ENCODE results near the gene GPR82. TPM values are rescaled to one million over a fixed set of nuclear protein-coding genes. Genes with fewer than 3 reads are reported as not detected.

Gene GPR82
- total RNA-seq, 1 experiment from 2014 or later: not detected

- no peak for TF ChIP-seq YY1 (IDR thresholded peaks at IDR 0.05; ENCODE audit: extremely low read depth, insufficient replicate concordance, low read depth, low read length)
These were observed 26.7 kb downstream of the GPR82 start (continued) for GRCh38 chrX:41750716-41751115.

- Histone ChIP-seq H3K4me3 (replicated peaks in 1 of 2; ENCODE audit: low read depth in 1 of 2, low read length in 2 of 2) (no peak overlapping the region), H3K9ac (ENCODE audit: low read length) (no peak overlapping the region), H3K79me2 (ENCODE audit: insufficient read depth, low read length) (no peaks in the 10 kb centered on the region), H3K27ac (ENCODE audit: low read depth, low read length) (no peak overlapping the region), H3K9me3 (ENCODE audit: control insufficient read depth in 1 of 2, insufficient read depth in 1 of 2, low read depth in 1 of 2, low read length in 2 of 2) (no peaks in the 10 kb centered on the region), H3K36me3 (ENCODE audit: control insufficient read depth in 1 of 2, insufficient read depth in 2 of 2, low read length in 2 of 2) (no peaks in the 10 kb centered on the region), H2AFZ (ENCODE audit: low read depth, low read length, poor library complexity, severe bottlenecking) (no peak overlapping the region), H3K4me2 (ENCODE audit: low read length) (no peak overlapping the region), H3K9me2 (ENCODE audit: insufficient read depth) (no peaks in the 10 kb centered on the region), H3K4me1 (ENCODE audit: control insufficient read depth in 1 of 2, insufficient read depth in 2 of 2, low read length in 2 of 2) (no peaks in the 10 kb centered on the region), H3K27me3 (ENCODE audit: insufficient read depth, low read length) (no peaks in the 10 kb centered on the region), H4K20me1 (ENCODE audit: insufficient read depth) (no peaks in the 10 kb centered on the region)
- intact Hi-C loops (cut with micrococcal nuclease): loop anchor here (10.0 kb wide), 1 partner anchor 484 kb away; no protein-coding TSS in a partner anchor
- DNase-seq (ENCODE audit: low read depth, low spot score) (no peak), ATAC-seq (no peak)
- POLR2A ChIA-PET: no interaction called here
- no TSS peak for BruUV-seq (replicated peaks)
- RAD21 ChIA-PET (ENCODE audit: low non-redundant PET in 1 of 2, low total read pairs in 2 of 2, uncharacterized antibody in 2 of 2, unreplicated experiment in 2 of 2): no interaction called here
- CTCF ChIA-PET: no interaction called here
- no peak for TF ChIP-seq REST (IDR thresholded peaks at IDR 0.05; ENCODE audit: low read depth)
- TF ChIP-seq ZBTB33 (IDR thresholded peaks at IDR 0.05; ENCODE audit: extremely low read depth, insufficient replicate concordance, low read length): no peak
- TF ChIP-seq ZFX (IDR thresholded peaks at IDR 0.05): no peak
- TF ChIP-seq FOSL1 (IDR thresholded peaks at IDR 0.05; ENCODE audit: low read depth): no peak
- TF ChIP-seq SRF (IDR thresholded peaks at IDR 0.05; ENCODE audit: low read depth): no peak
- no peak for TF ChIP-seq RAD21 (IDR thresholded peaks at IDR 0.05; ENCODE audit: low read depth)
- TF ChIP-seq EZH2 (IDR thresholded peaks at IDR 0.05): no peak
- no peak for TF ChIP-seq JUND (IDR thresholded peaks at IDR 0.05)
These were observed 34.4 kb downstream of the GPR82 start for GRCh38 chrX:41758401-41758800.
